HG02610 (cell line): ENCODE data around the gene SIVA1.

ENCODE experiments used
- ATAC-seq: cut with Tn5 transposase; IDR thresholded peaks from one replicate; pipeline ENCODE4 v1.9.1; 2021; ENCODE audit warnings: mild to moderate bottlenecking, moderate library complexity; ENCODE audit not compliant: unreplicated experiment

Gene SIVA1

GRCh38 chr14:104752735-104753527 is at the start of gene SIVA1:
TSS of gene SIVA1 (plus strand) at chr14:104753147. CDS start at chr14:104753202, 55 bp downstream.
- peak; percentile 91 for ATAC-seq

- no peak for ATAC-seq
Observed at GRCh38 chr14:104703269-104703668, 49.7 kb upstream of the SIVA1 start.

DNA sequence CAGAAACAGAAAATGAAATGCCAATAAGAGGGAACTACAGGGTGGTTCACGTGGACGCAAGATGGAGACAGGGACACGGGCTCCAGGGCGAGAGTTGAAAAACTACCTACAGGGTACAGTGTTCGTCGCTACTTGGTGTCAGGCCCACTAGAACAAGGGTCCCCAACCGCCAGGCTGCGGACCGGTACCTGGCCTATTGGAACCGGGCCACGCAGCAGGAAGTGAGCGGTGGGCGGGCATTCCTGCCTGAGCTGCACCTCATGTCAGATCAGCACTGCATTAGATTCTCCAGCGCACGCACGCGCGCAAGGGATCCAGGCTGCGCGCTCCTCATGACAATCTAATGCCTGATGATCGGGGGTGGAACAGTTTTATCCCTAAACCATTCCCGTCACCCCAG is 48.7 kb upstream of the SIVA1 start:
- no peak for ATAC-seq

GRCh38 chr14:104705340-104706047 is 47.5 kb upstream of the SIVA1 start:
- no peak for ATAC-seq

DNA sequence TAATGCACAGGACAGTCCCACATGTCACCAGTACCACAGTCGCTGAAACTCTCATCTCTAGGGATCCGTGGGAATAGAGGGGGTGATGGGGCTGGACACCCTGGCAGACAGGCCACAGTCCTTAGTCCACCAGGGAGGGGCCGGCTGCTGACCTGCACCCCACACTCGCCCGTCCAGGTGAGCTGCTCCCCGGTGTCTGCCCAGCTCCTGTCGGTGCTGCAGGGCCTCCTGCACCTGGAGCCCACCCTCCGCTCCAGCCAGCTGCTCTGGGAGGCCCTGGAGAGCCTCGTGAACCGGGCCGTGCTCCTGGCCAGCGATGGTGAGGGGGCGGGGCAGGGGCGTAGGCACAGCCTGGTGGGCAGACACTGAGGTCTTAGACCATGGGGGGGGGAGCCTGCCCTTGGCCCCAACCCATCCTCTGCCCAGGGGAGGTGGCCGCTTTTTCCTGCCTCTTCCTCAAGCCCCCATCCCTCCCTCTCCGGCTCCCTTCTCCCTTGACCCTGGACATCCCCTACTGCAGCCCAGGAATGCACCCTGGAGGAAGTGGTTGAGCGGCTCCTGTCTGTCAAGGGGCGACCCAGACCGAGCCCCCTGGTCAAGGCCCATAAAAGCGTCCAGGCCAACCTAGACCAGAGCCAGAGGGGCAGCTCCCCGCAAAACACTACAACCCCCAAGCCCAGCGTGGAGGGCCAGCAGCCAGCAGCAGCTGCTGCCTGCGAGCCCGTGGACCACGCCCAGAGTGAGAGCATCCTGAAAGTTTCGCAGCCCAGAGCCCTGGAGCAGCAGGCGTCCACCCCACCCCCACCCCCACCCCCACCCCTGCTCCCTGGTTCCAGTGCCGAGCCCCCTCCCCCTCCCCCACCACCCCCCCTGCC is 46.0 kb upstream of the SIVA1 start:
- no peak for ATAC-seq

- ATAC-seq = no peak
Observed at GRCh38 chr14:104707608-104708595, 45.0 kb upstream of the SIVA1 start.

DNA sequence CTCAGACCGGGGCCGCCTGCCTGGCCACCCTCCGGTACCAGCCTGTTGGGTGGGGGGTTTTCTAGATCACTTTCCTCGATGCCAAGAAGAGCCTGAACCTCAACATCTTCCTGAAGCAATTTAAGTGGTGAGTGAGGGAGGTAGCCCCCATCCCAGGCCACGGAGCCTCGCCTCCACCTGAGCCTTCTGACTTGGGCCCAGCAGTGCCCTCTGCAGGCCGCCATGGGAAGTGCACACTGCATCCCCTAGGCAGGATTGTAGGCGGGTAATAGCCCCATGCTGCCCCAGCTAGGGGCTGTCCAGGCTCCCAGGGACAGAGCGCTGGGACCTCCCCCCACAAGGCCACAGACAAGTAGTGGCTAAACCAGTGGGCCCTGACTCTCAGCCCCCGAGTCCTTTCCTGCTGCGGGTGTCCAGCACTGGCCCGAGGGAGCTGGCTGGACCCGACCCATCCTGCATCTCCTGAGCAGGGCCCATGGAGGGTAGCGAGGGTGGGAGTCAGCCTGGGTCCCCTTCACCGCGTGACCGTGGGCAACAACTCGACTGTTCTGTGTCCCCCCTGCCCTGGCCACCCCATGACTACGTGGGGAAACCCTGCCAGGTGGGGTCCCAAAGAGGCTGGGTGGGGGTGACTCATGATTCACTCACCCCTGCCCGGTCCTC is 44.2 kb upstream of the SIVA1 start:
- ATAC-seq = peak; percentile 38

DNA sequence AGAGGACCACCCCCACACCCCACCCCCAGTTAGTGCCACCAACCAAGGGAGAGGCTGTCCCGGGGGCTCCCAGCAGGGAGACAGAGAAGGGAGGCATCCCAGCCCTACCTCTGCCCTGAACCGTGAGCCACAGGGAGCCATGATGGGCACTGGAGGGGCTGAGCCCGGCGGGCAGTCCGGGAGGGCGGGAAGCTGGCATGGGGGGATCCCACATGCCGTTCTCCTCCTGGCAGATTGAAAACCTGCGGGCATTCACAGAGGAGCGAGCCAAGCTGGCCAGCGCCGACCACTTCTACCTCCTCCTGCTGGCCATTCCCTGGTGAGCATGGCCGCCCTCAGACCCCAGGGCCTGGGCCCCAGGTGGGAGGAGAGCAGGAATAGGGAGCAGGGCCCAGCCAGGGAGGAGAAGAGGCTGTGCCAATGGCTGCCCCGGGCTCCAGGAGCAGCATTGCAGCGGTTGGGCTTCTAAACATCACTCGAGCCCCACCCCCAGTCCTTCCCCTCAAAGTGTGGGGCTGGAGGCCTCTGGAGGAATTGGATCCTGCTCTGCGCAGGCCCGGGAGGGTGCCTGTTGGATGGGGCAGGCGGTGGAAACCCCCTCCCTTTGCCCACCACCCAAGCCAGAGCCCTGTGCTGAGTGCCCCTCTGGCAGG is 43.4 kb upstream of the SIVA1 start:
- no peak for ATAC-seq

DNA sequence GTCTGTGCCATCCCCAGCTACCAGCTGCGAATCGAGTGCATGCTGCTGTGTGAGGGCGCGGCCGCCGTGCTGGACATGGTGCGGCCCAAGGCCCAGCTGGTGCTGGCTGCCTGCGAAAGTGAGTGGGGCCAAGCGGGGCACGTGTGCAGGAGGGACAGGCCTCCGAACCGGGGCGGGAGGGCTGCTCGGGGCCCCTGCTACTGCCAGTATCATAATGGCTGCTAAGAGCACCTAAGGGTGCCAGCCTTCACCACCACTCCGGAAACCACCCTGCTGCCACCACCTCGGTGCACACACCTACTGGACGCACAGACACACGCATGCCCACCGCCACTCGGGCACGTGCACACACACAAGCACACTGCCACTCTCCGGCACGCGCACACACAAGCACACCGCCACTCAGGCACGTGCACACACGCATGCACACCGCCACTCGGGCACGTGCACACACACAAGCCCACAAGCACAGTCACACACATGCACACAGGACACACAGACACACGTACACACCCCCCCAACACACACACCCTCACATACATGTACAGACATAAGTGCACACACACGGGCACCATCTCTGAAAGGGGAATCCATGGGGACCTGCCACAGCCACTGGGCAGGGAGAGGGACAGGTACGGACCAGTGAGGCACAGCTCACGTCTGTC is 42.7 kb upstream of the SIVA1 start:
- no peak for ATAC-seq

DNA sequence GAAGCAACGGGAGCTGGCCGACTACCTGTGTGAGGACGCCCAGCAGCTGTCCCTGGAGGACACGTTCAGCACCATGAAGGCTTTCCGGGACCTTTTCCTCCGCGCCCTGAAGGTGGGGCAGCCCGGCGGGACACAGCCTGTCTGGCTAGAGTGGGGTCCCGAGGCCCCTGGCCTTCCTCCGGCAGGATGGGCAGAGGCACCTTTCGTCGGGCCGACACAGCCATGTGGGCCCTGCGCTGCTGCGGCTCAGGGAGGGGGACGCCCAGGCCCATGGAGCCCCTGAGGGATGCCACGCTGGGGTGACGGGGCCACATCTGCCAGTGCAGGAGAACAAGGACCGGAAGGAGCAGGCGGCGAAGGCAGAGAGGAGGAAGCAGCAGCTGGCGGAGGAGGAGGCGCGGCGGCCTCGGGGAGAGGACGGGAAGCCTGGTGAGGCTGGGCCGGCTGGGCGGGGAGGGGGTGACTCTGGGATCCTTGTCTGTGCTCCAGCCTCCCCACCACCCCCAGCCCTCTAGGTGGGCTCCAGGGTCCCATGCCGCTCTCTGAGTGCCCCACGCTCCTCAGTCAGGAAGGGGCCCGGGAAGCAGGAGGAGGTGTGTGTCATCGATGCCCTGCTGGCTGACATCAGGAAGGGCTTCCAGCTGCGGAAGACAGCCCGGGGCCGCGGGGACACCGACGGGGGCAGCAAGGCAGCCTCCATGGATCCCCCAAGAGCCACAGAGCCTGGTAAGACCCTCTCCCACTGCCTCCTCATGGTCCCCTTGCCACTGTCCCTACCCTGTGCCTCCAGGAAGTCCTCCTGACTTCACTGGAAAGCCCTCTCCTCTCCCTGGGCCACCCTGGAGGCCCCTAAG is 39.8 kb upstream of the SIVA1 start:
- no peak for ATAC-seq

DNA sequence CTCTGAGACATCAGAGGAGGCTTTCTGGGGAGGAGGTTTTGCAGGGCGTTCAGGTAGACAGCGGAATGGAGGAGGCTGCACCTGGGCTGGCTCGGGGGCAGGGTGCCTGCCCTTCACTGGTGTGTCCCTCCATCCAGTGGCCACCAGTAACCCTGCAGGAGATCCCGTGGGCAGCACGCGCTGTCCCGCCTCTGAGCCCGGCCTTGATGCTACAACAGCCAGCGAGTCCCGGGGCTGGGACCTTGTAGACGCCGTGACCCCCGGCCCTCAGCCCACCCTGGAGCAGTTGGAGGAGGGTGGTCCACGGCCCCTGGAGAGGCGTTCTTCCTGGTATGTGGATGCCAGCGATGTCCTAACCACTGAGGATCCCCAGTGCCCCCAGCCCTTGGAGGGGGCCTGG is 38.9 kb upstream of the SIVA1 start:
- no peak for ATAC-seq

DNA sequence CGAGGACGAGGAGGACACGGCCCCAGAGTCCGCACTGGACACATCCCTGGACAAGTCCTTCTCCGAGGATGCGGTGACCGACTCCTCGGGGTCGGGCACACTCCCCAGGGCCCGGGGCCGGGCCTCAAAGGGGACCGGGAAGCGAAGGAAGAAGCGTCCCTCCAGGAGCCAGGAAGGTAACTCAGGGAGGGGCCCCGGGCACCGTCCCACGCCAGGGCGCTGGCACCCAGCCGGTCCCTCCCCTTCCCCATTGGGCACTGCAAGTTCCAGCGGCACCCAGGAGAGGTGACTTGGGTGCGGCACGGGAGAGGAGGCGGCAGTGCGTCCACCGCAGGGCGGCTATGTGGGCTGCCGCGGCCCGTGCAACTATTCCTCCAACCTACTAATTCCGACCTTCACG is 38.3 kb upstream of the SIVA1 start:
- no peak for ATAC-seq

DNA sequence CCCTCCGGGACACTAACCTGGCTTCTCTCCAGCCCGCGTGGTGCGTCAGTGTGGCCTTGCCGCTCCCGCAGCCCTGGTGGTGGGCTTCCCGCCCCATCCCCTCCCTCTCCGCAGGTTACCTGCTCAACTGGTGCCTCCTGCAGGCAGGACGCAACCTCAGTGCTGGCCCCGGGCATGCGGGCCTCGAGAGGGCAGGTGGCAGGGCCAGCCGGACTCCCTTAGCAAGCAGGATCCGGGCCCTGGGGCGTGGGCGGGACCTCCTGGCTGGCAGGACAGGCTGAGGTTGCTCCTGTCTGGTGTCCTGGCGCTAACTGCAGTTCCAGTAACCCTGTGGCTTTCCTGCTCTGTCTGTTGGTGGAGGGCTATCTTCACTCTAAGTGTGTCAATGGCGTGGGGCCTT is 37.5 kb upstream of the SIVA1 start:
- no peak for ATAC-seq

- no peak for ATAC-seq
Observed at GRCh38 chr14:104715871-104716270, 37.1 kb upstream of the SIVA1 start.

DNA sequence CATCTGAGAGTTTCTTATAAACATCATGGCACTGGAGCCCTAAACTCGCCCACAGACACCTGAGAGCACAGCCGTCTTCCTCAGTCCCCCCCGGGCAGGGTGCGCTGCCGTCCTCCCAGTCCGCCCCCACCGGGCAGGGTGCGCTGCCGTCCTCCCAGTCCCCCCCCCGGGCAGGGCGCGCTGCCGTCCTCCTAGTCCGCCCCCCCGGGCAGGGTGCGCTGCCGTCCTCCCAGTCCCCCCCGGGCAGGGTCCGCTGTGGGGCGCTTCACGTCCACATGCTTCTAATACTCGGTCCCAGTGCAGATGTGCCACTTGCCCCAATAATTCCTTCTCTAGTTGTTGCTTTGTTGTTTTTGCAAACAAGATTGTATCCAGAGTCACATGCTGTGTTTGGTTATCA is 35.8 kb upstream of the SIVA1 start:
- no peak for ATAC-seq

GRCh38 chr14:104717646-104718045 is 35.3 kb upstream of the SIVA1 start:
- ATAC-seq = no peak

DNA sequence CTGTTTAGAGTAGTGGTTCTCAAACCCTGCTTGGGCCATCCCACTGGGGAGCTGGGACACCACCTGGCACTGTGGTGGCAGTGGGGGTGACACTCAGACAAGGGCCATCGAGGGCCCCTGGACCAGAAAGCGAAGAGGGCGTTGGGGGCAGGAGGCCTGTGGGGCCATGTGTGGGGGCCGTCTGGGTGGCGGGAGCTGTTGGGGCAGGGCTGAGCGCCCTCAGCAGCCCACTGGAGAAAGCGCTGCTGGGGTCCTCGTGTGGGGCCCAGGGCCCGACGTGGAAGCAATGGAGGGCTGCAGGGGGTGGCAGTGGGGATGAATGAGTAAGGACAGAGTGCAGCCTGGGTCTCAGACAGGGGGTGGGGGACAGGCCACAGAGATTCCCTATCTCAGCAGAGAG is 34.8 kb upstream of the SIVA1 start:
- no peak for ATAC-seq

GRCh38 chr14:104718871-104719270 is 34.1 kb upstream of the SIVA1 start:
- ATAC-seq = no peak
